Activated CD4-positive, alpha-beta T cell treated with anti-CD3 and anti-CD28 coated beads, Interleukin-2, amount 50 U/mL, for 1 hour (primary cell): ENCODE data around the gene CLEC6A.
"Not testable (repeated sequence)": the region's sequence is repeated elsewhere in the genome, so short reads cannot be mapped to it uniquely, and the experiment has no call there.

ENCODE experiments used
- DNase-seq: peaks from one replicate; pipeline ENCODE4 v3.0.0-alpha.2; 2020

Gene CLEC6A

DNA sequence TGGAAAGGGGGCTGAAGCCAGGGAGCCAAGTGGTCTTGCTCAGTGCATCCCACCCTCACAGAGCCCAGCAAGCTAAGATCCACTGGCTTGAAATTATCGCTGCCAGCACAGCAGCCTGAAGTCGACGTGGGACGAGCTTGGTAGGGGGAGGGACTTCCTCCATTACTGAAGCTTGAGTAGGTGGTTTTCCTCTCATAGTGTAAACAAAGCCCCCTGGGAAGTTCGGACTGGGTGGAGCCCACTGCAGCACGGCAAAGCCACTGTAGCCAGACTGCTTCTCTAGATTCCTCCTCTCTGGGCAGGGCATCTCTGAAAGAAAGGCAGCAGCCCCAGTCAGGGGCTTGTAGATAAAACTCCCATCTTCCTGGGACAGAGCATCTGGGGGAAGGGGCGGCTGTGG lies 40.3 kb downstream of the CLEC6A start:
- not testable (repeated sequence) for DNase-seq

DNA sequence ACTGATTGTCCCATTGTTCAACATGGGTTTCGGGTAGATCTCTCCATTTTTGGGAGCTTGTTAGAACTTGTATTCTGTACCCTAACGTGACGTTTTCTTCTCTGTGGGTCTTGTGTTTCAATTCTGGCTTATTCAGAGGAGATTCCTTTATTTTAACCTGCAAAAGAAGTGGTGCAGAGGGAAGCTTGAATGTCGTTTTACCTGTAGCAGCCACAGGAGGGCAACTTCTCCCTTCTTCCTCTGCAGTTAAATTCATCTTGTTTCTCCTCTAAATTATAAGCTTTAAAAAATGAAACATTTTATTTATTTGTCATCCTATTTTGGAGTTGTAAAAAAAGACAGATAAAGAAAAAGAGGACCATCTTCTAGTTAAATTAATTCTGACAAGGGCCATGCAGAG lies 43.9 kb downstream of the CLEC6A start:
- DNase-seq: no peak

DNA sequence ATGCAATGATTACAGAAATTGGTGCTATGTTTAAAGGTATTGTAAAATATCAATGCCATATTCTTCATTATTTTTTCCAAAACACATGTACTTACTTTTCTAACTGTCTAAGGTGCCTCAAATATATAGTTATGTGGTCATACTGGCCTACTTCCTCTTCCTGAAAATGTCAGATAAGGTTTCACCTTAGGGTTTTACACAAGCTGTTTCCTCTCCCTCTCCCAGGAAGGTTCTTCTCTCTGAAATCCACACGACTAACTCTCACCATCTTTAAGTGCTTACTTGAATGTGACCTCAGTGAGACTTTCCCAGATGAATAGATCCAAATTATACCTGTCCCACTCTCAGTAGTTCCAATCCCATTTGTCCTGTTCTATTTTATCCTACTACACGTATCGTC lies 46.0 kb downstream of the CLEC6A start:
- DNase-seq: no peak

DNA sequence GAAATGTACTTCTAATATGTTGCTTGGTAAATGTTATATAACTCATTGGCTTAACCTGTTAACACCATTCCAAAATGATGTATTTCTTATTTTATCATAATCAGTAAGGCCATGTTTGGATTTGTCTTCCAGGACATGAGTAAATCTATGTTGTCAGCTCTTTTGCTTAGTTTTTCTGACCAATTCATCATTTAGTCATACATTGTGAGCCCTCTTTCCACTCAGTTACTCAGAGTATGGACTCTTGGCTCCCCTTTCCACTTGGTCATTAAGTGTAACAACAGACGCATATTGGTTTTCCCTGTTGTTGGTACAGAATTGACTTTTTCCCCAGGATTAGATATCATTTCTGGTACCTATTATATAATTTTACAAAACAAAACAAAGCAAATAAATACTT lies 48.6 kb downstream of the CLEC6A start:
- DNase-seq: no peak

DNA sequence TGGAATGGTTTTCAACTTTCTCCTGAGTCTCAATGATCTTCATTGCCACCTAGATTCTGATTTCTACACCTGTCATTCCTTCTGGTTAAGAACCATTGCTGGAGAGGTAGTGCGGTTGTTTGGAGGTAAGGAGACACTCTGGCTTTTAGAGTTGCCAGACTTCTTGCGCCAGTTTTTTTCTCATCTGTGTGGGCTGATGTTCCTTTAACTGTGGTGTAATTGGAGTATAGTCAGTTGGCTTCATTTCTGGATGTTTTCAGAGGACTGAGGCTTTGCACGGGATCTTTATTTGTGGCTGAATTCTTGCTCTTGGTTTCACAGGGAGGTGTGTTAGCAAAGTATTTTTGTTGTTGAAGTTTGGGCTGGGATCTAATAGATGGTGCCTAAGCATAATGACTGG lies 51.8 kb downstream of the CLEC6A start:
- DNase-seq: no peak

DNA sequence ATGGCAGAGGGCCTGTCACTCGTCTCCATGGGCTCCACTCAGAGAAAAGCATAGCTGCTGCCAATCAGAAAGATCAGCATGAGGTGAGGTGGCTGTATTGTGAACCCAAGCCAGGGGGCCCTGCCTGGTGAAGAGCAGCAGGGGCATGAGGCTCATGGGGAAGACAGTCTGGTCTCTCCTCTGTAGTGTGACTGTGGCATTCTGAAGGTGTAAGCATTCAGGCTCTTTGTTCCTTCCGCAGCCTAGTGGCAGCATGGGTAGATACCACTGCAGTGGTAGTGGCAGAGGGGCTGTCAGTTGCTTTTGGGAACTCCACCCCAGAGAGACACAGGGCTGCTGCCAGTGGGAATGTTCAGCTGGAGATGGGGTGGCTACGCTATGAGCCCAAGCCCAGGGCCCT lies 52.5 kb downstream of the CLEC6A start:
- DNase-seq: no peak

DNA sequence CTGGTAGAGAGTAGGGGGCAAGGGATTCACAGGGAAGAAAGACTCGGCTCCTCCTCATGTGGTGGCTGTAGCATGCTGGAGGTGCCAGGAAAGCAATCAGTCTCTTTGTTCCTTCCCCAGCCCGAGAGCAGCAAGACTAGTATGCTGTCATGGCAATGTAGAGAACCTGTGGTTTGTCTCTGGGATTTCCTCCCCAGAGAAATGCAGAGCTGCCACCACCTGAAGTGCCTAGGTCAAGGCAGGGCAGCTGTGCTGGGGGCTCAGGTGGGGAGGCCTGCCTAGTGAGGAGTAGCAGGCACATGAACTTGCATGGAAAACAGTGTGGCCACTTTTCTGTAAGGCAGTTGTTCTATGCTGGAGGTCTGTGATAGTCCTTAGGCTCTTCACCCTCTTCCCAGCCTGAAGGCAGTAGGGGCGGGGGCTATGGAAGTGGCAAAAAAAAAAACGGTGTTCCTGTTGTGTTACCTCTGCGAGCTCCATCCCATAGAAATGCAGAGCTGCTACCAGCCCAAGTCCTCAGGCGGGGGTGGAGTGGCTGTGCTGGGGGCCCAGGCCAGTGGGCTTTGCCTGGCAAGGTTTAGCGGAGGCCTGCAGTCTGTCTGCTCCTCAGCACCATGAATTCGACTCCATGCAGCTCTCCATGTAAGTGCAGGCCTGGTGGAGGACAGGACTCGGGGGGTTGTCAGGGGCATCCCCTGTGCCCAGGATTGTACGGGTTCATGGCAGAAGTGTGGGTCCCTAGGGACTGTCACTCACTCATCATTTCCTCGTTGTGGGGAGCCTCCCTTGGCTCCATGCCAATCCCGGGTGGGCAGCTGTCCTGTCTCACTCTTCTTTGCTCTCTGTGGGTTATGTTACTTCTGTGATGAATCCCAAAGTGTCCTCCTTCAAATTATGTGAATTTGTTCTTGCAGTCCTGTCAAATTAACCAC lies 53.4 kb downstream of the CLEC6A start:
- DNase-seq: no peak

DNA sequence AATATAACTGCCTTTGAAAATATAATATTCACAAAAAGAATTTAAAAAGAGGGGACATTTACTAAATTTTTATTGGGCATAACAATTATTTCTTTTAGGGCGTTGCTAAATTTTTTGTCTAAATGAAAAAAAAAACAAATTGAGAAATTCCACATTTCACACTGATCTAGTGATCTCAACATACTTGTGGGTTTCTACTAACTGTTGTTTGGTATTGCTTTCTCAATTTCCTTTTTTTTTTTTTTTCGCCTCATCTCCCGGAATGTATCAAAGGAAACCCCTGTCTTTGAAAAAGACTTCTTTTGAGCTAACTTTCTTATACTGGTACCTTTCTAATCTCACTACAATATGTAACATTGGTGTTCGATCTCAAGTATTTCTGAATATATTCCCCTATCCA lies 57.5 kb downstream of the CLEC6A start, which contains the start of gene CLEC4D:
Gene CLEC4D (plus strand): TSS at position 248 of the 400 bp plus-strand sequence. CDS start 230 bp downstream, outside the sequence.
- no peak for DNase-seq

DNA sequence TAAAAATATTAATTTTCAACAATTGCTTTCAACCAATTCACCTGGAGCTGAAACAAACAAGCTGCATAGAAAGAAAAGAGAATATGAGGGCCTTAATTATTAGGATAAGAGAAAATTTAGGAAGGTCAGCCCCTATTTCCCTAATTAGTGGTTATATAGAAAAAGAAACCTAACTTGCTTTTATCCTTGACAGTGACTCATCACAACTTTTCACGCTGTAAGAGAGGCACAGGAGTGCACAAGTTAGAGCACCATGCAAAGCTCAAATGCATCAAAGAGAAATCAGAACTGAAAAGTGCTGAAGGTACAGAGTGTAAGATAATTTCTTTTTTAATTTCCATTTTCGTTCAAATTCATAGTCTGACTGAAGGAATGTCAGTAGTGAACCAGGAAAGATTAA lies 62.2 kb downstream of the CLEC6A start:
- no peak for DNase-seq

DNA sequence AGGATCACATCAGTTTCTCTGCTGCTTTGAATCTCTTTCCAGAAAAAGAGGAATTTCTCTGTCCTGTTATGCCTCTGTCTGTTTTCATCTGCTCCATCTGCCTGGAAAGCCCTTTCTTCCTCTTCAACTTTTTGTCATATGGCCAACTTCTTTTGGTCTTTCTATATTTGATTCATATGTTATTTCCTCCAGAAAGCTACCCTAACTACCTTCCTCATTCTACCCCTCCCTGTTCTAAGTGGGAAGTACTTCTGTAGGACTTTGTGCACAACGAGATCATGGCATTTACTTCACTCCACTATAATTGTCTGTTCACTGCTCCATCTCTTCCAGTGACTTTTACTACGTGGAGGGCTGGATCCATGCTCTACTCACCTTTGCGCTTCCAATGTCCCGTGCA lies 63.4 kb downstream of the CLEC6A start:
- no peak for DNase-seq

DNA sequence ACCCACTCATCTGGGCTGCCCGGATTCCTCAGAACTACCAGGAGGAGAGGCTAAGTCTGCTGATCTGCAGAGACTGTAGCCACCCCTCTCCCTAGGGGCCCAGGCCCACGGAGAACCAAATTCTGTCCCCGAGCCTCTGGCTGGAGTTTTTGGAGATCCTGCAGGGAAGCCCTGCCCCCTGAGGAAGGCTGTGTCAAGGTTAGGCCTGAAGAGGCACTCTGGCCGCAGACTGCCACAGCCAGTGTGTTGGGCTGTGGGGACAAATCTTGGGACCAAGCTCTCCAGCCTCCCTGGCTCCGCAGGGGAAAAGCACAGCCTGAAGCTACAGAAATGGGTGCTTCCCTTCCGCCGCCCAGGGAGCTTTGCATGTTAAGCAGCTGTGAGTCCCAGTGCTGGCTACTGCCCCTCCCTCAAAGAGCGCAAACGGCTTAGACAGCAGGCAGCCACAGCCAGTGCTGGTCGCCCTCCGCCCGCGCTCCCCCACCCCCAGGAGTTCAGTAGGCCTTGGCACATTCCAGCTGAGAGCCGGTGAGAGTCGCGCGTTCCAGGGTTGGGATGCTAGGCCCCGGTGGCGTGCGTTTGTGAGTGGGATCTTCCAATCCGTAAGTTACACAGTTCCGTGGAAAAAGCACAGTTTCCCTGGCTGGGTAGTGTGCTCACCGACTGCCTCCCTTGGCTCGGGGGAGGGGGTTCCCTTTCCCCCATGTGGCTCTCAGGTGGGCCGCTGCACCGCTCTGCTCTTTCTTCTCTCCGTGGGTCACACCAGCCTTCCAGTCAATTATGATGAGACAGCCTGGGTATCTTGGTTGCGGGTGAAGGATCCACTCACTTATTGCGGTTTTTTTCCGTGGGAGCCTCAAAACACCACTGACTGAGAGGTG lies 71.7 kb downstream of the CLEC6A start:
- no peak for DNase-seq
